ENCODE data around the gene DPYD. TPM values are rescaled to one million over a fixed set of nuclear protein-coding genes. Genes with fewer than 3 reads are reported as not detected.
A peak's percentile ranks its signal among the peaks of the same experiment; 100 is the strongest.

Gene DPYD
- total RNA-seq, 1 experiment from 2014 or later = 0.46 TPM

DNA sequence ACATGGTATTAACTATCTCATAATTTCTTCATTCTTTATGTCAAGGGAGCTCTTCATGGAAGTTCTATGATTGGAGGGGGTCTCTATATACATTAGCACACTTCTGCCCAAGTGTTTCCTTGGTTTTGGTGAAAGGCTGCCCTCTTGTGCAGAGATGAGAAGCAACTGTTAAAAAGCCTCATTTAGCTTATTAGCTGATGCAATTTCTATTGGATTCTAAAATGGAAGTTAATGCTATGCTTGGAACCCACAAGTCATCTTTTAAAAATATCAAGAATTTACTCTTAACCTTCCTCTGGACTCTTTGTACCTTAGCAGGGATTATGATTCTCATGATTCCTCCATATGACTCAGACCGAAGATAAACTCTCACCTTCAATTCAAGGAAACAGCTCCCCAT, 870.3 kb downstream of the DPYD start:
- H3K4me3 Mint-ChIP-seq = no peak overlapping the region
- H3K9me3 Mint-ChIP-seq = peaks cover 14% of the 10 kb centered on the region
- ATAC-seq = peak; percentile 93
- ChIA-PET CTCF (interaction anchor here (0.6 to 1.9 kb wide), 15 partner anchors 24 to 1418 kb away, joined by 3 to 16 read pairs (median 4); no protein-coding TSS in a partner anchor), POLR2A (no interaction called here)
- H3K27me3 Mint-ChIP-seq (ENCODE audit: low read depth) = no peaks in the 10 kb centered on the region
- H3K27ac Mint-ChIP-seq = no peak overlapping the region
- H3K36me3 Mint-ChIP-seq = peaks cover 7% of the 10 kb centered on the region
- no peak for TF ChIP-seq HMGA2 (CRISPR knock-in tag; IDR thresholded peaks at IDR 0.05)
- no peak for TF ChIP-seq IRF2 (CRISPR knock-in tag; IDR thresholded peaks at IDR 0.05; ENCODE audit: borderline replicate concordance, low read depth)
- TF ChIP-seq, protein P1, sequence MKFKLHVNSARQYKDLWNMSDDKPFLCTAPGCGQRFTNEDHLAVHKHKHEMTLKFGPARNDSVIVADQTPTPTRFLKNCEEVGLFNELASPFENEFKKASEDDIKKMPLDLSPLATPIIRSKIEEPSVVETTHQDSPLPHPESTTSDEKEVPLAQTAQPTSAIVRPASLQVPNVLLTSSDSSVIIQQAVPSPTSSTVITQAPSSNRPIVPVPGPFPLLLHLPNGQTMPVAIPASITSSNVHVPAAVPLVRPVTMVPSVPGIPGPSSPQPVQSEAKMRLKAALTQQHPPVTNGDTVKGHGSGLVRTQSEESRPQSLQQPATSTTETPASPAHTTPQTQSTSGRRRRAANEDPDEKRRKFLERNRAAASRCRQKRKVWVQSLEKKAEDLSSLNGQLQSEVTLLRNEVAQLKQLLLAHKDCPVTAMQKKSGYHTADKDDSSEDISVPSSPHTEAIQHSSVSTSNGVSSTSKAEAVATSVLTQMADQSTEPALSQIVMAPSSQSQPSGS (CRISPR knock-in tag; IDR thresholded peaks at IDR 0.05; ENCODE audit: borderline replicate concordance, low read depth) = no peak
- no peak for TF ChIP-seq JAZF1 (CRISPR knock-in tag; IDR thresholded peaks at IDR 0.05)
- TF ChIP-seq RORB (CRISPR knock-in tag; IDR thresholded peaks at IDR 0.05) = no peak
- no peak for TF ChIP-seq FOXJ3 (CRISPR knock-in tag; IDR thresholded peaks at IDR 0.05; ENCODE audit: borderline replicate concordance)
- TF ChIP-seq ZBTB21 (CRISPR knock-in tag; IDR thresholded peaks at IDR 0.05; ENCODE audit: borderline replicate concordance) = no peak
- TF ChIP-seq ETV6 (CRISPR knock-in tag; IDR thresholded peaks at IDR 0.05) = no peak
- TF ChIP-seq ZNF396 (CRISPR knock-in tag; IDR thresholded peaks at IDR 0.05; ENCODE audit: borderline replicate concordance) = no peak
- TF ChIP-seq, protein P2, sequence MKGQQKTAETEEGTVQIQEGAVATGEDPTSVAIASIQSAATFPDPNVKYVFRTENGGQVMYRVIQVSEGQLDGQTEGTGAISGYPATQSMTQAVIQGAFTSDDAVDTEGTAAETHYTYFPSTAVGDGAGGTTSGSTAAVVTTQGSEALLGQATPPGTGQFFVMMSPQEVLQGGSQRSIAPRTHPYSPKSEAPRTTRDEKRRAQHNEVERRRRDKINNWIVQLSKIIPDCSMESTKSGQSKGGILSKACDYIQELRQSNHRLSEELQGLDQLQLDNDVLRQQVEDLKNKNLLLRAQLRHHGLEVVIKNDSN (CRISPR knock-in tag; IDR thresholded peaks at IDR 0.05) = no peak
- TF ChIP-seq SP1 (CRISPR knock-in tag; conservative IDR thresholded peaks at IDR 0.05) = no peak
- TF ChIP-seq ZNF263 (CRISPR knock-in tag; IDR thresholded peaks at IDR 0.05; ENCODE audit: low read depth) = no peak
- TF ChIP-seq KAT7 (CRISPR knock-in tag; IDR thresholded peaks at IDR 0.05; ENCODE audit: borderline replicate concordance) = no peak
- no peak for TF ChIP-seq ZNF232 (CRISPR knock-in tag; IDR thresholded peaks at IDR 0.05)
- H3K4me1 Mint-ChIP-seq = peaks cover 5% of the 10 kb centered on the region; the same call in 1 of the 2 replicates
- DNase-seq (ENCODE audit: low spot score) = no peak

DNA sequence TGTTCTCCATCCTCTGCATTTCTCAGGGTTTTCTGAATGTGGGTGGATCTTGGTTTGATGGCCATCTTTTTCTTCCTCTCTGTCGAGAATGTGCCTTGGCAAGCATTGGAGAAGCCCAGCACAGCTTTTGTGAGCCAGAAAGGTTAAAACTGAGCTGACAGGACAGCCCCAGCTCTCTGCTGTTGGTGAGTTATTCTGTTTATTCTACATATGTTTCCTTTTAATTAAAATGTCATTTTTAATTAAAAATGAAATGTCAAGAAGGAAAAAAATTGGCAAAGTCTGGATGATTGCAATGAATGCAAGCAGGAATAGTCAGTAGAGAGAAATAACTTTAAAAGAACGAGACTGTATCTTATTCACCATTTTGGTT, 873.4 kb downstream of the DPYD start:
- Mint-ChIP-seq H3K27me3 (ENCODE audit: low read depth) (no peaks in the 10 kb centered on the region), H3K9me3 (peaks cover 4% of the 10 kb centered on the region), H3K36me3 (no peaks in the 10 kb centered on the region), H3K4me1 (no peaks in the 10 kb centered on the region), H3K27ac (no peak overlapping the region), H3K4me3 (no peak overlapping the region)
- ATAC-seq (no peak), DNase-seq (ENCODE audit: low spot score) (no peak)
- TF ChIP-seq KAT7 (CRISPR knock-in tag; IDR thresholded peaks at IDR 0.05; ENCODE audit: borderline replicate concordance) (no peak), SMAD3 (CRISPR knock-in tag; IDR thresholded peaks at IDR 0.05; ENCODE audit: borderline replicate concordance) (no peak), ELF4 (CRISPR knock-in tag; IDR thresholded peaks at IDR 0.05; ENCODE audit: low read depth) (no peak), TEAD1 (CRISPR knock-in tag; IDR thresholded peaks at IDR 0.05) (no peak), ZNF671 (CRISPR knock-in tag; IDR thresholded peaks at IDR 0.05) (no peak)
- TF ChIP-seq, protein P3, sequence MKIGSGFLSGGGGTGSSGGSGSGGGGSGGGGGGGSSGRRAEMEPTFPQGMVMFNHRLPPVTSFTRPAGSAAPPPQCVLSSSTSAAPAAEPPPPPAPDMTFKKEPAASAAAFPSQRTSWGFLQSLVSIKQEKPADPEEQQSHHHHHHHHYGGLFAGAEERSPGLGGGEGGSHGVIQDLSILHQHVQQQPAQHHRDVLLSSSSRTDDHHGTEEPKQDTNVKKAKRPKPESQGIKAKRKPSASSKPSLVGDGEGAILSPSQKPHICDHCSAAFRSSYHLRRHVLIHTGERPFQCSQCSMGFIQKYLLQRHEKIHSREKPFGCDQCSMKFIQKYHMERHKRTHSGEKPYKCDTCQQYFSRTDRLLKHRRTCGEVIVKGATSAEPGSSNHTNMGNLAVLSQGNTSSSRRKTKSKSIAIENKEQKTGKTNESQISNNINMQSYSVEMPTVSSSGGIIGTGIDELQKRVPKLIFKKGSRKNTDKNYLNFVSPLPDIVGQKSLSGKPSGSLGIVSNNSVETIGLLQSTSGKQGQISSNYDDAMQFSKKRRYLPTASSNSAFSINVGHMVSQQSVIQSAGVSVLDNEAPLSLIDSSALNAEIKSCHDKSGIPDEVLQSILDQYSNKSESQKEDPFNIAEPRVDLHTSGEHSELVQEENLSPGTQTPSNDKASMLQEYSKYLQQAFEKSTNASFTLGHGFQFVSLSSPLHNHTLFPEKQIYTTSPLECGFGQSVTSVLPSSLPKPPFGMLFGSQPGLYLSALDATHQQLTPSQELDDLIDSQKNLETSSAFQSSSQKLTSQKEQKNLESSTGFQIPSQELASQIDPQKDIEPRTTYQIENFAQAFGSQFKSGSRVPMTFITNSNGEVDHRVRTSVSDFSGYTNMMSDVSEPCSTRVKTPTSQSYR (CRISPR knock-in tag; IDR thresholded peaks at IDR 0.05) = no peak
- ChIA-PET POLR2A (no interaction called here), CTCF (no interaction called here)

DNA sequence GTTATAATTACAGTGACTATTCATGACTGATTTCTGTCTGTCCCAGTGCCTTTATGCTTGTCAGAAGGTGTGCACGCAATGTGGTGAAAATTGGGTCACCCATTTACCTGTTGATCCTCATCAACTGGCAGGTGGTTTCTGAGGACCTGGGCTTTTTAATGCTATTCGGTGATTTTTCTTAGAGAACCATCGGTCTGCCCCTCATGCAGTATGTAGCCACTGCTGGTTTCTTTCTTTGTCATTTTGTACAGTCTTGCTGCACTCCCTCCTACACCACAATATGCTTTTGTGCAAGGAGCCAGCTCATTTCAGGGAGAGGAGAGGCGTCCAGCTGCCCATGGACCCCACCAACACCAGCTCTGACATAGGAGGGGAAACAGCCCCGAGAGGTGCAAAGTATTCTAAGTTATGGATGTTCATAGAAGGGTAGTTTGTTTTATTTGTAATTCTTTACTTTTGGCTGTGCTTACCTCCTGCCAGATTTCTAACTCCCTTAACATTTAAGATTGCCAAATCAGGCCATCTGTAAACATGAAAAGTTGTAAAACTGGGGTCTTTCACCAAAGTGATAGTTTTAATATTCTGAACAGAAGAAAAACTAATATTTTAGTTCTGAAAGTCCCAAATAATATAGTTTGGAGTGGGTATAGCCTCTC, 873.9 kb downstream of the DPYD start:
- Mint-ChIP-seq H3K4me3 (no peak overlapping the region), H3K27me3 (ENCODE audit: low read depth) (no peaks in the 10 kb centered on the region), H3K4me1 (no peaks in the 10 kb centered on the region), H3K9me3 (peaks cover 9% of the 10 kb centered on the region), H3K36me3 (no peaks in the 10 kb centered on the region), H3K27ac (no peak overlapping the region)
- DNase-seq (ENCODE audit: low spot score) (no peak), ATAC-seq (no peak)
- TF ChIP-seq TP53 (CRISPR knock-in tag; IDR thresholded peaks at IDR 0.05) = no peak
- TF ChIP-seq, protein P4, sequence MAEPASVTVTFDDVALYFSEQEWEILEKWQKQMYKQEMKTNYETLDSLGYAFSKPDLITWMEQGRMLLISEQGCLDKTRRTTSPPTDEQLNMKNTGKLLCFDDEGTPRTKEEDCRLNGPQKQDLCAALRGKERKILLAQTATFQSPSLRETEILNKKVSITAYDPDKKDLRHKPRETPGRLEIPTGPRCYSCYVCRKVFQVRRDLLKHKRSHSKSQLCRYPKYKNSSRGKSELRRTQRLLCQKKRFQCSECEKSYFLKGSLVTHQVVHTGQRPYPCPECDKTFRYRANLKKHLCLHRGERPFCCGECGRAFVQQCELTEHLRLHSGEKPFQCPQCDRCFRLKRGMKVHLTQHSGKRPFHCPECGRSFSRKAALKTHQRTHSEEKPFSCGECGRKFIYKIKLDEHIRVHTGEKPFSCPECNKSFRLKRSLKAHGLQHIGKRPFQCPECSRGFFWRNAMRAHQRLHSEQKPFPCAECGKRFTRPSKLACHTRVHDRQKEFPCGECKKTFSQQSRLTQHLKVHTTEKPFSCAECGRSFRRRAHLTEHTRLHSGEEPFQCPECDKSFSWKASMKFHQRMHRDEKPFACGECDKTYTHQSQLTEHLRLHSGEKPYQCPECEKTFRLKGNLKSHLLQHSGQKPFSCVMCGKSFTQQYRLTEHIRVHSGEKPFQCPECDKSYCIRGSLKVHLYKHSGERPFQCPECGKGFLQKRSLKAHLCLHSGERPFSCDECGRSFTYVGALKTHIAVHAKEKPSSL (CRISPR knock-in tag; conservative IDR thresholded peaks at IDR 0.05) = no peak
- TF ChIP-seq ZNF121 (CRISPR knock-in tag; IDR thresholded peaks at IDR 0.05) = no peak
- TF ChIP-seq, protein P5, sequence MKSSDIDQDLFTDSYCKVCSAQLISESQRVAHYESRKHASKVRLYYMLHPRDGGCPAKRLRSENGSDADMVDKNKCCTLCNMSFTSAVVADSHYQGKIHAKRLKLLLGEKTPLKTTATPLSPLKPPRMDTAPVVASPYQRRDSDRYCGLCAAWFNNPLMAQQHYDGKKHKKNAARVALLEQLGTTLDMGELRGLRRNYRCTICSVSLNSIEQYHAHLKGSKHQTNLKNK (CRISPR knock-in tag; IDR thresholded peaks at IDR 0.05) = no peak
- no peak for TF ChIP-seq MYBL2 (CRISPR knock-in tag; IDR thresholded peaks at IDR 0.05)
- ChIA-PET CTCF (no interaction called here), POLR2A (no interaction called here)

Measured in WTC11 (cell line).